ES-I3 (cell line): ENCODE results near the gene TMEM150A.

Experiments used
- H3K36me3 ChIP-seq: 2 replicates; pipeline ENCODE4 v1.6.1; 2013; ENCODE audit warnings: mild to moderate bottlenecking, low read length, control low read depth, moderate library complexity; ENCODE audit not compliant: insufficient read depth
- H3K4me1 ChIP-seq: 2 replicates; pipeline ENCODE4 v1.6.1; 2013; ENCODE audit warnings: mild to moderate bottlenecking, control low read depth, low read length; ENCODE audit not compliant: insufficient read depth
- H3K9ac ChIP-seq: 2 replicates; pipeline ENCODE4 v1.6.1; 2013; ENCODE audit warnings: low read depth, mild to moderate bottlenecking, low read length, moderate library complexity
- H3K9me3 ChIP-seq: 2 replicates; pipeline ENCODE4 v1.6.1; 2013; ENCODE audit warnings: mild to moderate bottlenecking, low read length, moderate library complexity; ENCODE audit not compliant: control insufficient read depth, insufficient read depth

Gene TMEM150A, protein sequence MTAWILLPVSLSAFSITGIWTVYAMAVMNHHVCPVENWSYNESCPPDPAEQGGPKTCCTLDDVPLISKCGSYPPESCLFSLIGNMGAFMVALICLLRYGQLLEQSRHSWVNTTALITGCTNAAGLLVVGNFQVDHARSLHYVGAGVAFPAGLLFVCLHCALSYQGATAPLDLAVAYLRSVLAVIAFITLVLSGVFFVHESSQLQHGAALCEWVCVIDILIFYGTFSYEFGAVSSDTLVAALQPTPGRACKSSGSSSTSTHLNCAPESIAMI

DNA sequence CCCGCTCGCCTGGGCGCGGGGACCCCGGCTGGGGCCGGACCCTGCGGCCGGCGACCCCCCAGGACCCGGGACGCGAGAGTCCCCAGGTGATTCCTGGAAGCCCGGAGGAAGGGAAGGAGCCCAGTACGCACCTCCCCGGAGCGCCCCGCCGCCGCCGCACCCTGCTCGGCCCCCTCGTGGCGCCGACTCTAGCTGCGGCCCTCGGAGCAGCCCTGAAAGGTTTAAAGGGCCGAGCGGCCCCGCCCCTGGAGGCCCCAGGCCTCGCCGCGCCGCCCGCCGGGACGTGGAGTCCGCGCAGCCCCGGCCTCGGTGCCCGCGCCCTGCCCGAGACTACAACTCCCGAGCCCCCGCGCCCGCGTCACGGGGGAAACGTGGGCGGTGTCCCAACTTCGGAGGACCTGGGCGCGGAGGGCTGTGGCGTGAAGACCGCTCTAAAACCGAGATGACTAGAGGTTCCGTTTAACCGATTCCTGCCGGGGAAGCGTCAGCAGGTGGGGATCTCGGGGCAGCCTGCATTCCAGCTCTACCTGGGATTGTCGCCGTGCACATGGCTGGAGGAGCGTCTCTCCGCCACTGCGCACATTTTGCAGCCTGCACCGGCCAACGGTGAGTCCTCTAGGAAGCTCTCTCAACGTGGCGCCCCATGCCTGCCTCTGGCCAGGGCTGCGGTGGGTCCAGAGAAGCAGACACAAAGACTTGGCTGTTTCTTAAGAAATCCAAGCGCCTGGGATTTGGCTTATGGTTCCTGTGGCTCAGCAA, at the start of gene TMEM150A:
TSS of gene TMEM150A (minus strand) at position 223 of the 759 bp plus-strand sequence. CDS start 750 bp downstream, outside the sequence.
- Histone ChIP-seq H3K36me3 (0 out of 2 replicates have a peak, but pooled peaks cover 3% of the 10 kb centered on the region), H3K9me3 (no peaks in the 10 kb centered on the region), H3K9ac (peak within 1 kb of the TSS; percentile 96), H3K4me1 (peaks cover 4% of the 10 kb centered on the region; the same call in 1 of the 2 replicates)

DNA sequence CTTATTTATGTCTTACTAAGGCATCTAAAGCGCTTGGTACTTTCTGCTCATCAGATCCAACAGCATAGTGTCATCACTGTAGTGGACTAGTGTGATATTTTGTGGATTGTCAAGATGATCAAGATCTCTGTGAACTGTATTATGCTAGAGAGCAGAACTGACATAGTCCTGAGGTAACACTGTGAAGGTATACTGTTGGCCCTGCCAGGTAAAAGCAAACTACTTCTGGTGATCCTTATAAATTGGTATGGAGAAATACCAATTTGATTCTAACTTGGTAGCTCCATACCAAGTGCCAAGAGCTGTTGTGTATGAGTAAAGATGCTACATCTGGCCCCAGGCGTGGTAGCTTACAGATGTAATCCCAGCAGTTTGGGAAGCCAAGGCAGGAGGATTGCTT, 49.6 kb upstream of the TMEM150A start:
- no peak overlapping the region for H3K9ac ChIP-seq
- peaks cover 23% of the 10 kb centered on the region for H3K36me3 ChIP-seq

DNA sequence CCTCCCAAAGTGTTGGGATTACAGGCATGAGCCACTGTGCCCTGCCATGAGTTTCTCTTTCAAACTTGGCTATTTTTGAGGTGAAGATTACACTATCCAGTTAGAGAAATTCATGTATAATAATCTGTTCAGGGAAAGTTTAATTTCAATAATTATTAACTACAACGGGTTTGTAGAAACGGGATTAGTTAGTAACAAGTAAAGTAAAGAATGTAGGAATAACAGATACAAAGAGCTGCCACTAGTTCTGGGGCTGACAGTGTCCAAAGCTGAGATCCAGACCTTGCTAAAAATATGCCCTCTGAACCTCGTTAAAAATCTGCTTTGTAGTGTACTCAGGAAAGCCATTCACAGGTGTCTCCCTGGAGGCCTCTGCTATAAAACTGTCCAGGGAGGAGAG, 48.6 kb upstream of the TMEM150A start:
- peaks cover 23% of the 10 kb centered on the region for H3K36me3 ChIP-seq
- no peaks in the 10 kb centered on the region; the same call in none of the 2 replicates for H3K4me1 ChIP-seq
- H3K9ac ChIP-seq, result no peak overlapping the region
- no peaks in the 10 kb centered on the region for H3K9me3 ChIP-seq

More for the DNA sequence above, 49.6 kb upstream of the TMEM150A start:
- H3K9me3 ChIP-seq, result no peaks in the 10 kb centered on the region
- no peaks in the 10 kb centered on the region; the same call in none of the 2 replicates for H3K4me1 ChIP-seq

DNA sequence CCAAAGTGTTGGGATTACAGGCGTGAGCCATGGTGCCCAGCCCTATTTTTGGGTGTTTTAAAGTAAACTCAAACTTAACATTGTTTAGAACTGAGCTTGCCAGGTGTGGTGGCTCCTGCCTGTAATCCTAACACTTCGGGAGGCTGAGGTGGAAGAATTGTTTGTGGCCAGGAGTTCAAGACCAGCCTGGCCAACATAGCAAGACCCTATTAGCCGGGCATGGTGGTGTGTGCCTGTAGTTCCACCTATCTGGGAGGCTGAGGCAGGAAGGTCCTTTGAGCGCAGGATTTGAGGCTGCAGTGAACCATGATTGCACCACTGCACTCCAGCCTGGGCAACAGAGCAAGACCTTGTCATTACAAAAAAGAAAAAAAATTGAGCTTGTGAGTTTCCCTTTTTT, 48.0 kb upstream of the TMEM150A start:
- H3K9me3 ChIP-seq, result no peaks in the 10 kb centered on the region
- no peak overlapping the region for H3K9ac ChIP-seq
- no peaks in the 10 kb centered on the region; the same call in none of the 2 replicates for H3K4me1 ChIP-seq
- peaks cover 28% of the 10 kb centered on the region for H3K36me3 ChIP-seq

DNA sequence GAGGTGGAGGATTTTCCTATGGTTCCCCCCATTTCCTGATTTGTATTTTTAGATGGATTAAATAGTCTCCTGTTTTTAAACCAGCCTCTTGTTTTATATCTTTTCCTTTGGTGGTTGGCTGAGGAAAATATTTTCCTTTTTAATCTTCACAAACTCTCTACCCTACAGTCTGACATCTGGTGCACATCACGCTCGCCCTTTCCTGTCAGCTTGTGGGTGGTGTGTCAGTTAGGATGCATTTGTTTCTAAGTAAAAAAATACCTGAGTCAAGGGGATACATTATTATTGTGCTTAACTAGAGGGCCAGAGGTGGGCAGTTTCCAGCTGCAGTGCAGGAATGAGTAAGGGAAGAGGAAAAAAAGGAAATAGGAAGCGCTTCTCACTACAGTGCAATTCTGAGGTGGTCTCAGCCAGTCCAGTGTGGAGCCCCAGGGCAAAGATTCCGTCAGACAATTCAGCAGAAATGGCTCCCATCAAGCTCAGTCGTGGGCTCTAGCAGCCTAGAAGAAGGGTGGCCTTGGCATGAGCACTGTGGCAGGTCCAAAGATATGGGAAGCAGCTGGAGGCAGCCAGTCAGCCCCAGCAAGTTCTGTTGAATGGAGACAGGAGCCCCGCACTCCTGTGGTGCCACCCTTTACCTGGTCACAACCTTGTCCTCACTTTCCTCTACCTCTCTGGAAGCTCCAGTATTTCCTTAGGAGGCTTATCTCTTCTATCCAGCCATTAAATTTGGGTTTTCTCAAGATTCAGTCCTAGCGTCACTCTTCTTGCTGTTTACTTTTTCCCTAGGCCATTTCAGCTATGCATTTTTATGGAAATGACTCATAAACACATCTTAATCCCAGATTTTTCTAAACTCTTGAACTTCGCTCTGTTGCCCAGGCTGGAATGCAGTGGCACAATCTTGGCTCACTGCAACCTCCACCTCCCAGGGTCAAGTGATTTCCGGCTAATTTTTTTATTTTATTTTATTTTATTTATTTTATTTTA, 47.0 kb upstream of the TMEM150A start:
- Histone ChIP-seq H3K9ac (no peak overlapping the region), H3K36me3 (peaks cover 35% of the 10 kb centered on the region), H3K4me1 (no peaks in the 10 kb centered on the region; the same call in none of the 2 replicates), H3K9me3 (no peaks in the 10 kb centered on the region)

DNA sequence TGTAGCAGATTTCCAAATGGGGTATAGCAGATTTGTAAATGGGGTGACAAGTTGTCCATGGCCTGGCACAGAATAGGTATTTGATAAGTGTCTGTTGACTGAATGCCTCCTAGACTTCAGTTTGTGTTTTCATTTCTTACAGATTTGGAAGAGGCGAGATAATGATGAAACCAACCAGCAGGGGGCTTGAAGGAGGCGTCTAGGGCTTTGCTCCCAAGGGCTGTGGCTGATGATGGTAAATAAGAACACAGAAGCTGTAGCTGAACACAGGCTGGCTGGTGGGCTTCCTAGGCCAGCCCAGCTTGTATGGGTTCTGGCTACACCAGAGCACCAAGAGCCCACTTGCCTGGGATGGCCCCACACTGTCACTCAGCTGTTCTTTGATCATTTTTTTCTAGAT, 46.1 kb upstream of the TMEM150A start:
- no peaks in the 10 kb centered on the region for H3K9me3 ChIP-seq
- H3K36me3 ChIP-seq, result peaks cover 35% of the 10 kb centered on the region
- H3K9ac ChIP-seq, result no peak overlapping the region

DNA sequence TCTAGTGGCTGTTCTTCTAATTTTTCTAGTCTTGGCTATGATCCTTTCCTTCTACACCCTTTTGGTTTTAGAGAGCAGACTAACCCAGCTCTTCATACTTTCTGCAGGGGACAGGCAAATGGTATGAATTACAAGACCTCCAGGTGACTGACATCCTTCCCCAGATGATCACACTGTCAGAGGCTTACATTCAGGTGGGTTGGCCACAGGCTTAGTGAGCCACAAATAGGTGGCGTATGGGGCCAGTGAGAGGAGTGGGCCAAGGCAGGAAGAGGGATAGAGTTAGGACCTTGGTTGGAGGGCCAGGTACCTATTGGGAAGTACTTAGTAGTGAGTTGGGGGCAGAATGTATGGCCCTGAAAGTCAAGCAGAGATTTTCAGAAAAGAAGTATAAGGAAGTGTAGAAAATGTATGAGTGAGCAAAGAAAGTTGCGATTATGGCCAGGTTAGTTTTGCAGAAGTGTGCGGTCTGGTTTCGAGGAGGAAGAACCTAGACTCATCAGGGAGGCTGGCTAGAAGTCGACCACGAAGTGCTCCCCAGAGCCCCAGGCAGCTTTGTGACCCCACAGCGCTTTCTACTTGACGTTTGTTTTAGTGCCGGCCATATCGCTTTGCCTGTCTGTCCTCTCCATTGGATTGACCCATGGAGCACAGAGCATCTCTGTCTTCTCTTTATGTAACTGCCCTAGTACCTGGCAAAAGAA, 45.5 kb upstream of the TMEM150A start:
- Histone ChIP-seq H3K36me3 (peaks cover 35% of the 10 kb centered on the region), H3K9ac (no peak overlapping the region)

More for the DNA sequence above, 46.1 kb upstream of the TMEM150A start:
- no peaks in the 10 kb centered on the region for H3K4me1 ChIP-seq

DNA sequence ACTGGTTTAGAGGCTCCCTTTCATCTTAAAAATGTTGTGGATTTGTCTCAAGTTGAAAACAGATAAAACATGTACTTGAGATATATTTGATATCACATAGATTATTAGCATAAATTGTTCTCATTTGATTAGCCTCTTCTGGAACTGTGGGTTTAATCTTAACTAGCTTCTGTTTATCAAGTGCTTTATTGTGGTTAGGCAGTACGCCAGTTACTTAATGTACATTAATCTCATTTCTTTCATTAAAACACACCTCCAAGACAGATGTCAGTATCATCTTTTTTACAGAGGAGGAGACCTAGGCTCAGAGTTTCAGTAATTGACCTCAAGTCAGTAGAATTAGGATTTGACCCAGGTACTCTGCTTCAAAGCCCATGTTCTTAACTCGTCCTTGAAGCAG, 43.7 kb upstream of the TMEM150A start:
- H3K36me3 ChIP-seq, result peaks cover 44% of the 10 kb centered on the region
- no peaks in the 10 kb centered on the region for H3K4me1 ChIP-seq
- no peaks in the 10 kb centered on the region for H3K9me3 ChIP-seq
- H3K9ac ChIP-seq, result no peak overlapping the region

More for the DNA sequence above, 45.5 kb upstream of the TMEM150A start:
- no peaks in the 10 kb centered on the region for H3K4me1 ChIP-seq
- no peaks in the 10 kb centered on the region for H3K9me3 ChIP-seq

DNA sequence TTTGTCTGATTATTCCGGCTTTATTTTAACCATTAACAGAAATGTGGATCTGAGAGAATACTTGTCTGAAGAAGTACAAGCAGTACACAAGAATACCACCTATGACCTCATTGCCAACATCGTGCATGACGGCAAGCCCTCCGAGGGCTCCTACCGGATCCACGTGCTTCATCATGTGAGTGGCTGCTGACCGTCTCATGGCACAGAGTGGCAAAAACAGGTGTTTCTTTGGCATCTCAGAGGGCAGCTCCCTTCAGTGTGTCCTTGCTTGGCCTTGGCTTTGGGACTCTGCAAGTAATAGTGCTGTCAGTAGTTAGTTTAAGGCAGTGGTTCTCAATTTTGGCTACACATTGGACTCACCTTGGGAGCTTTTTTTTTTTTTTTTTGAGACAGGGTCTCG, 42.4 kb upstream of the TMEM150A start:
- Histone ChIP-seq H3K4me1 (no peaks in the 10 kb centered on the region), H3K9me3 (no peaks in the 10 kb centered on the region), H3K36me3 (peaks cover 51% of the 10 kb centered on the region), H3K9ac (no peak overlapping the region)

DNA sequence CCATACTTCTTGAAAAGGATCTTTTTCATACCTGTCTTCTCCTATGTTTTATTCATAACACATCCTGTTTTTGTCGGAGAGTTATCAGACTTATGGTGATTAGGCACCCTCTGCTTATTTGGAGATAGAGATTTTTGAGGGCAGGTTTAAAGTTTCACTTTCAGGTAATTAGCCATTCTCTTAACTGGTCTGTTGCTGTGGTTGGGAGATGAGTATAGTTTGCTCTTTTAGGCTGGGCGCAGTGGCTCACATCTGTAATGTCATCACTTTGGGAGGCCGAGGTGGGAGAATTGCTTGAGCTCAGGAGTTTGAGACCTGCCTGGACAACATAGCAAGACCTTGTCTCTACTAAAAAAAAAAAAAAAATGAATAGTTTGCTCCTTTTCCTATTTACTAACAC, 40.2 kb upstream of the TMEM150A start:
- H3K9me3 ChIP-seq, result no peaks in the 10 kb centered on the region
- H3K36me3 ChIP-seq, result peaks cover 45% of the 10 kb centered on the region
- H3K4me1 ChIP-seq, result no peaks in the 10 kb centered on the region
- H3K9ac ChIP-seq, result no peak overlapping the region

DNA sequence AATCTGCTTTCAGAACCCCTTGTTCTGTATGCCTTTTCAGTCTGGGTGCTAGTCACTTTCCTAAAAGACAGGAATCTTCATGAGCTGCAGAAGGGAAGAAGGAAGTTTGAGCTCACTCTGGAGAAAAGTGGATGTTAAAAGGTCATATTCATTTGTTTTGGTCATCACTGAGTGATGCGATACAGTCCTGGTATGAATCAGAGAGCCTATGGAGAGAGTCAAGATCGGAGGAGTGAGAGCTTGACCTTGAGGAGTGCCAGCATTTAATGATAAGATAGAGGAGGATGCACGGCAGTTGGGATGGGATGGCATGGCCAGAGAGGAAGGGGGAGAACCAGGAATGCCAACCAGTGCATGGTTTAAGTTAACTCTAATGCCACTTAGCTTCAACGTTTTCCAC, 33.1 kb upstream of the TMEM150A start:
- Histone ChIP-seq H3K4me1 (no peaks in the 10 kb centered on the region), H3K9me3 (no peaks in the 10 kb centered on the region), H3K9ac (no peak overlapping the region), H3K36me3 (peaks cover 26% of the 10 kb centered on the region)

DNA sequence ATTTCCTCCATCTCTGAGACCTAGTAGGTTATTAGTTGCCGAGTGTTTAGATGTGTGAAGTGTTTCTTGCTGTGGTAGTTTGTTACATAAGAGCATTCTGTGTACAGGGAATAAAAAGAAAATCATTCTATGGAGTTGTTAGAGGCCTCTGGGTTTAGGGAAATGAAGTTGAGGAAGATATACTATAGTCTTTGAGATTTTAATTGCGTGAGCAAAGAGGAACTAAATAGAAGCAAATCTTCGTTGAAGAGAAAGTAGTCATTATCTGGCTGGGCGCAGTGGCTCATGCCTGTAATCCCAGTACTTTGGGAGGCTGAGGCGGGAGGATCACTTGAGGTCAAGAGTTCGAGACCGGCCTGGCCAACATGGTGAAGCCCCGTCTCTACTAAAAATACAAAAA, 32.5 kb upstream of the TMEM150A start:
- Histone ChIP-seq H3K36me3 (peaks cover 28% of the 10 kb centered on the region), H3K9me3 (no peaks in the 10 kb centered on the region), H3K9ac (no peak overlapping the region), H3K4me1 (no peaks in the 10 kb centered on the region)

DNA sequence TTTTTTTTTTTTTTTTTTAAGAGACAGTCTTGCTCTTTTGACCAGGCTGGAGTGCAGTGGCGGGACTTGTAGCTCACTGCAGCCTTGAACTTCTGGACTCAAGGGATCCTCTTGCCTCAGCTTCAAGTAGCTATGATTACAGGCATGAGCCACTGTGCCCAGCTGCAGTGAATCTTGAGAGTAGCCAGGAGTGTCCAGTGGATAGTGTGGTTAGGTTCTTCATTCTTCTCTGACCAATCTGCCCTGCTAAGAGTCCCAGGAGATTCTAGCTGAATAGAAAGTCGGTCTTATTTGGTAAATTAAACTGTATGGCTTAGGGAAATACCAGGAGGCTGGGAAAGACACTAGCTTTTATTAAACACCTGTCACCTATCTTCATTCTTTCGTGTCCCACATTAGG, 28.8 kb upstream of the TMEM150A start:
- Histone ChIP-seq H3K4me1 (no peaks in the 10 kb centered on the region), H3K9ac (no peak overlapping the region), H3K9me3 (no peaks in the 10 kb centered on the region), H3K36me3 (peaks cover 23% of the 10 kb centered on the region)
